Thoracic aorta (tissue), 2 donors: Measurements from ENCODE around the gene TTF2. TPM values are rescaled to one million over a fixed set of nuclear protein-coding genes. Genes with fewer than 3 reads are reported as not detected.
"Not testable (repeated sequence)": the region's sequence is repeated elsewhere in the genome, so short reads cannot be mapped to it uniquely, and the experiment has no call there.

Experiments
- ATAC-seq: fragments of 150-250 bp; one replicate; pipeline ENCODE4 v1.8.0; 2017; ENCODE audit warnings: low read depth; ENCODE audit not compliant: insufficient number of reproducible peaks, low FRiP score
- DNase-seq: peaks from one replicate; pipeline ENCODE4 v3.0.0-alpha.2; 2020; ENCODE audit warnings: low spot score
- H3K27ac ChIP-seq, 2 donors: fragments of 200-600 bp; sonication (generic); 1 replicate in 1 of 2; 2 replicates in 1 of 2; pipeline ENCODE4 v1.5.1; 2016; ENCODE audit warnings: mild to moderate bottlenecking in 2 of 2, moderate library complexity in 2 of 2
- H3K27me3 ChIP-seq: fragments of 200-600 bp; sonication (generic); replicated peaks from 2 replicates; pipeline ENCODE4 v1.6.0; 2016; ENCODE audit warnings: mild to moderate bottlenecking; ENCODE audit not compliant: insufficient read depth
- H3K36me3 ChIP-seq: fragments of 200-600 bp; sonication (generic); one replicate; pipeline ENCODE4 v1.5.1; 2016
- H3K4me1 ChIP-seq, 2 donors: fragments of 200-600 bp; sonication (generic); 1 replicate in 1 of 2; 2 replicates in 1 of 2; pipeline versions ENCODE4 v1.5.1 to v1.6.0; 2016; ENCODE audit warnings: low read depth in 2 of 2, mild to moderate bottlenecking in 1 of 2; ENCODE audit not compliant: control insufficient read depth in 1 of 2
- H3K4me3 ChIP-seq: fragments of 200-600 bp; sonication (generic); 2 replicates; pipeline ENCODE4 v1.5.1; 2016; ENCODE audit warnings: mild to moderate bottlenecking
- H3K9me3 ChIP-seq: fragments of 200-600 bp; sonication (generic); 2 replicates; pipeline ENCODE4 v1.5.1; 2016
- total RNA-seq, 2 donors: library from RNA; depleted of rRNA; stranded (reverse); fragments of >200 nt; gene quantifications; one replicate each; pipeline versions ENCODE4 v1.1.0 to v1.2.3, GENCODE V29; 2016
- TF ChIP-seq, protein P1 (sequence below): fragments of 200-600 bp; sonication (generic); IDR thresholded peaks from one replicate; pipeline ENCODE4 v1.5.1; 2019; ENCODE audit warnings: antibody characterized with exemption

The TTF2 gene
- total RNA-seq, 2 donors from 2014 or later, result 28.8 to 32.1 TPM

DNA sequence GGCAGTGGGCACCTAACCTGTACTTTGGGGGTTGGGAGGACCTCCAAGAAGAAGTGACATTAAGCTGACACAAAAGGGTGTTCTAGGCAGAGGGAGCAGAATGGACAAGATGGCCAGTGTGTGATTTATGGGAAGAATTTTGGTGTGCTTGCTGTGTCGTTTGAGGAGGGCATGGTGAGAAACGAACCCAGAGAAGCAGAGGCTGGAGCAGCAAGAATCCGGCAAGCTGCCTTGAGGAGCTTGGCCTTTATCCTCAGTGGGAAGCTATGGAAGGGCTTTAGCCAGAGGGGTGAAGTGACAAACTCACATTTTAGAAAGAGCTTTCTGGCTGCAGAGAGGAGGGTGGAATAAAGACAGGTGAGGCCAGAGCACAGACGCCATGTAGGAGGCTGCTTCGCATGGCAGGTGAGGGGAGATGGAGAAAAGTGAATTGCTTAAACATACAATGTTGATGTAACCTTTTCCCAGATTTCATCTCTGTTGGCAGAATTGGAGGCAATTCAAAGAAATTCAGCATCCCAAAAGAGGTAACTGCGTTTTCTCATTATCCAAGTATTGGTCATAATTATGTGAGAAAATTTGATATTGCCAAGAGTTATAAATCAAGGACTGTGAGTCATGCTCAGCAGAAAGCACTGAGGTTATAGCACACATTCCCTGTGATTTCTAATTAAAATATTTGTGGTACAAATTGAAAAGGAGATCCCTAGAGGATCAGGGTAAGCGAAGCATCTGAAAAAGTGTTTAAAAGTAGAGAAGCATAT, 34.9 kb downstream of the TTF2 start:
- no peaks in the 10 kb centered on the region for H3K36me3 ChIP-seq
- DNase-seq (no peak), ATAC-seq (no peak)
- no peak overlapping the region for H3K4me3 ChIP-seq
- H3K4me1 ChIP-seq, result peaks cover 31 to 70% of the 10 kb centered on the region in 2 donors
- no peaks in the 10 kb centered on the region for H3K27me3 ChIP-seq
- peak overlapping the region; percentile 76 to 84 for H3K27ac ChIP-seq
- TF ChIP-seq, protein P1, sequence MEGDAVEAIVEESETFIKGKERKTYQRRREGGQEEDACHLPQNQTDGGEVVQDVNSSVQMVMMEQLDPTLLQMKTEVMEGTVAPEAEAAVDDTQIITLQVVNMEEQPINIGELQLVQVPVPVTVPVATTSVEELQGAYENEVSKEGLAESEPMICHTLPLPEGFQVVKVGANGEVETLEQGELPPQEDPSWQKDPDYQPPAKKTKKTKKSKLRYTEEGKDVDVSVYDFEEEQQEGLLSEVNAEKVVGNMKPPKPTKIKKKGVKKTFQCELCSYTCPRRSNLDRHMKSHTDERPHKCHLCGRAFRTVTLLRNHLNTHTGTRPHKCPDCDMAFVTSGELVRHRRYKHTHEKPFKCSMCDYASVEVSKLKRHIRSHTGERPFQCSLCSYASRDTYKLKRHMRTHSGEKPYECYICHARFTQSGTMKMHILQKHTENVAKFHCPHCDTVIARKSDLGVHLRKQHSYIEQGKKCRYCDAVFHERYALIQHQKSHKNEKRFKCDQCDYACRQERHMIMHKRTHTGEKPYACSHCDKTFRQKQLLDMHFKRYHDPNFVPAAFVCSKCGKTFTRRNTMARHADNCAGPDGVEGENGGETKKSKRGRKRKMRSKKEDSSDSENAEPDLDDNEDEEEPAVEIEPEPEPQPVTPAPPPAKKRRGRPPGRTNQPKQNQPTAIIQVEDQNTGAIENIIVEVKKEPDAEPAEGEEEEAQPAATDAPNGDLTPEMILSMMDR, result no peak
- no peaks in the 10 kb centered on the region for H3K9me3 ChIP-seq

DNA sequence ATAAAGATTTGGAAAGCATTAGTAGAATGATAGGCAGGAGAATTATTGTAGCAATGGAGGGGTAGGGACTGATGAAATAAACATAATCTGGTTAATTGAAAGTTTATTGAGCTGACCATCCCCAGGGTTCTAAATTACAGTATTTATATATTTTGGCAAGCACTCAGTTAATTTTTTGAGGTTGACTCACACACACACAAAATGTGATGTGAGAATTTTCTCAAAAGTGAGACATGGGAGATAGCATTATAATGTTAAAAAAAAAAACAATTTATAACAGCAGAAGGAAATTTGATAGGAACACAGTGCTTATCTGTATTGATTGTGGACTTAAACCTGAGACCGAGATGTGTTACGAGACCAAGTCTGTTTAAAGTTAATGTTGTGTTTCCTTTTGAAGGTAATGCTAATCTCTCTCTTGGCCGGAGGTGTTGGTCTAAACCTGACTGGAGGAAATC, 36.9 kb downstream of the TTF2 start:
- Histone ChIP-seq H3K4me1 (peaks cover 31 to 69% of the 10 kb centered on the region in 2 donors), H3K27ac (peak overlapping the region; percentile 22 to 37), H3K4me3 (no peak overlapping the region), H3K27me3 (no peaks in the 10 kb centered on the region), H3K36me3 (no peaks in the 10 kb centered on the region), H3K9me3 (no peaks in the 10 kb centered on the region)
- DNase-seq (no peak), ATAC-seq (no peak)
- TF ChIP-seq, protein P1, result no peak

DNA sequence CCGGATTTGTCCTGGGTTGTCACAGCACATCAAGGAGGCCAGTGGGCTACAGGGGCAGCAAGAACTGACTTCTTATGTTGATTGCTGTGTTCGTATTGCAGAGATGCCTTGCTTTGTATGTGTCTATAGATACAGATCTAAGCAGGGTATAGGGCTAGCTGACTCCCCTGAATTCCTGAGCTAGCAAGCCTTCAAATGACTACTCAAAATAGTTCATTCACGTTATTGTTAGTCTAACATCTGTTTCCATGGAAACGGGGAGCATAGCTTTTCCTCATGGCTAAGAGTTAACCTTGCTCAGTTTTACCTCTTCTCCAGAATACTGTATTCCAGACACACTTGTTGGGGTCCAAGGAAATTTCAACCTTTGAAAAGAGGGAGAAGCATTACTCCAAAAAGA, 37.3 kb downstream of the TTF2 start:
- Histone ChIP-seq H3K4me3 (no peak overlapping the region), H3K4me1 (peaks cover 31 to 64% of the 10 kb centered on the region in 2 donors), H3K27me3 (no peaks in the 10 kb centered on the region), H3K9me3 (no peaks in the 10 kb centered on the region), H3K36me3 (no peaks in the 10 kb centered on the region), H3K27ac (peak overlapping the region; percentile 22 to 37)
- DNase-seq (no peak), ATAC-seq (no peak)
- TF ChIP-seq, protein P1, result no peak

DNA sequence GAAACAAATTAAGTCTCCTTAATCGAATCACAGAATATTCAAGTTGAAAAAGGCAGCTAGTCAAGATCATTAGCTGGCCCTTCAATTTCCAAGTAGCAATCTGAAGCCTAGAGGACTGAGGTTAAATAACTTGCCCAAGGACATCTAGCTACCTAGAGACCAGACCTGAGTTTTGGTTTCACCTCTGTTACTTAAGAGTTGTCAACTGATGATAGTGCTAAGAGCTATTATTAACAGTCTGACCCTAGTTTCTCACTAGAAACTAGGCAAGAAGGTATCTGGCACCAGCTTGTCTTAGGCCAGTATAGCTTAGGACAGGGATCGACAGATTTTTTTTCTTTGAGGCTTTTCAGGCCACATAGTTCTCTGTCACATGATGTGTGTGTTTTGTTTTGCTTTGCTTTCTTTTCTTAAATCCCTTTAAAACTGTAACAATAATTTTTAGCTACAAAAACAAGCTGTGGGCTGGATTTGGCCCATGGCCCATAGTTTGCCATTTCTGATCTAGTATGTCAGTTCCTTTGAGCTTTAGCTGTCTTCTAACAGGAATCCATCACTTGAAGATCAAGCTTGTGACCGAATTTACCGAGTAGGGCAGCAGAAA, 38.3 kb downstream of the TTF2 start:
- Histone ChIP-seq H3K36me3 (no peaks in the 10 kb centered on the region), H3K9me3 (no peaks in the 10 kb centered on the region), H3K27me3 (no peaks in the 10 kb centered on the region), H3K4me3 (no peak overlapping the region), H3K4me1 (peaks cover 26 to 54% of the 10 kb centered on the region in 2 donors), H3K27ac (peak overlapping the region in 1 of 2 donors; percentile 37)
- TF ChIP-seq, protein P1, result no peak
- ATAC-seq, result no peak
- no peak for DNase-seq

DNA sequence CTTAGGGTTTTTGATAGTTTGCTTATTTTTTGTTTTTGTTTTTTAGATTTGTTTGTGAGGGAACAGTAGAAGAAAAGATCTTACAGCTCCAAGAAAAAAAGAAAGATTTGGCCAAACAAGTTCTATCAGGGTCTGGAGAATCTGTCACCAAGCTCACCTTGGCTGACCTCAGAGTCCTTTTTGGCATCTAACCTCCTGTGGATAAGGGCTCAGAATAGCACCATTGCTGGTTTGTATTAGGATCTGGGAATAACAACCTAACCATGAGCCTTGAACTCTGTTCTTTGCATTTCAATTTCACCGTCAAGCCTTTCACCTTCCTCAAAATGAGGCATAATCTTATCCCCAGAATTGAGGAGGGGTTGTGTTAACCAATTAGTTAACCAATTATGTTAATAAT, 41.2 kb downstream of the TTF2 start:
- H3K36me3 ChIP-seq, result no peaks in the 10 kb centered on the region
- no peak for ATAC-seq

DNA sequence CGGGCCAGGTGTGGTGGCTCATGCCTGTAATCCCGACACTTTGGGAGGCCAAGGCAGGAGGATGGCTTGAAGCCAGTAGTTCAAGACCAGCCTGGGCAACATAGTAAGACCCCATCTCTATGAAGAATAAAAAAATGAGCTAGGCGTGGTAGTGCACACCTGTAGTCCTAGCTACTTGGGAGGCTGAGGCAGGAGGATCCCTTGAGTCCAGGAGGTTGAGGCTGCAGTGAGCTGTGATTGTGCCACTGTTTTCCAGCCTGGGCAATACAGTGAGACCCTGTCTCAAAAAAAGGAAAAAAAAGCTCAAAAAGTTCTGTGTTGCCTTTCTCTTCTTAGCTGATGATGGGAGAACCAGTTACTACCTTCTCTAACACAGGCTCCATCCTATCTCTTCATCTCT, 41.7 kb downstream of the TTF2 start:
- H3K27ac ChIP-seq, H3K36me3 ChIP-seq, DNase-seq, H3K4me3 ChIP-seq, H3K27me3 ChIP-seq, H3K9me3 ChIP-seq, ATAC-seq: not testable (repeated sequence)
- peaks cover 13 to 23% of the 10 kb centered on the region in 2 donors for H3K4me1 ChIP-seq

More for the DNA sequence above, 41.2 kb downstream of the TTF2 start:
- Histone ChIP-seq H3K27me3 (no peaks in the 10 kb centered on the region), H3K4me3 (no peak overlapping the region), H3K9me3 (no peaks in the 10 kb centered on the region), H3K27ac (no peak overlapping the region), H3K4me1 (peaks cover 13 to 28% of the 10 kb centered on the region in 2 donors)
- no peak for DNase-seq
- TF ChIP-seq, protein P1, result no peak
